Gastroesophageal sphincter (tissue), 3 donors: ENCODE measurements around the gene SECISBP2.

Experiments used
- CTCF ChIP-seq, 4 experiments: fragments of 200-600 bp in 2 of 4; fragments of 450-650 bp in 2 of 4; sonication (generic) in 1 of 4; IDR thresholded peaks; one replicate each; pipeline ENCODE4 v1.5.1; 2017 to 2019; ENCODE audit warnings: antibody characterized with exemption in 4 of 4, mild to moderate bottlenecking in 2 of 4, moderate library complexity in 2 of 4
- EP300 ChIP-seq: sonication (generic); formaldehyde crosslinking; IDR thresholded peaks from one replicate; pipeline ENCODE4 v1.6.1; 2017; ENCODE audit warnings: antibody characterized with exemption, mild to moderate bottlenecking
- POLR2AphosphoS5 ChIP-seq: sonication (generic); formaldehyde crosslinking; IDR thresholded peaks from one replicate; pipeline ENCODE4 v1.6.1; 2017; ENCODE audit warnings: antibody characterized with exemption

DNA sequence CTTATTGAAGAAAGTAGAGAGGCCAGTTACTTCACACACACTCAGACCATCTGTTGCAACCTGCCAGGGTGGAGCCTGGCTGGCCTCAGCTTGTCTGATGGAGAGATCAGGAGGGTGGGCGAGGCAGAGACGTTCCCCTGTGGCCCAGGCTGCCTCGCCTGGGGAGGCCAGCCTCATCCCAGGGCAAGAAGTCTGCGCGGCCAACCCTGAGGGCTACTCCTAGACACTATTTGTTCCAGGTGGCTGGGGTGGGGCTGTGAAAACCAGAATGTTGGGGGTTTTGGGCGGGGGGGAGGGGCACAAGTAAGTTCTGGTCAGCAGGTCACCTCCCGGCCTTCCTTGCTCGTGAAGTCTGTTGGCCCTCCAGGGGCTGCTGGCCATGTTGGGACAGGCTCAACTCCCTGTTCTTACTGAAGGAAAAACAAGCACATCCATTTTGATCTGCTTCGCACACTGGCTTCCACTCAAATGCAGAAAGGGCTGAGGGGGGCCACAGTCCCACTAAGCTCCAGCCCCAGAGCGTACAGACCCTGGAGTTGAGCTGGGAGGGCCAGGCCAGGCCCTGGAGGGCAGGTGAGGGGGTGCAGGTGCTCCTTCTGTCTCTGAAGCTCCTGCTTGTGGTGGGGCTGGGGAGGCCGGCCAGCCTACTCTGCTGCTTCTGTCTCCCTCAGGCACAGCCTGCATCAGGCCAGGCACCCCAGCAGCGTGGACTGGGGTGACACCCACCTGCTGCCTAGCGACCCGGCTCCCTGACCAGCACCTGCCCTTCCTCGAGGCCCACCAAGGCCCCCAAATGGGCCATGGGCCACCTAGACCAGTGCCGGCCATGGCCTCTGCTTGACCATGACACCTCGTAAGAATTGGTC is 46.6 kb downstream of the SECISBP2 start:
- TF ChIP-seq POLR2AphosphoS5 (no peak), CTCF (IDR thresholded peaks at IDR 0.05) (no peak), EP300 (no peak)
